DND-41 (cell line): ENCODE results near the gene MAML3.
A peak's percentile ranks its signal among the peaks of the same experiment; 100 is the strongest.

Source experiments
- ATAC-seq: fragments of 200-7000 bp; cut with Tn5 transposase; 3 replicates; pipeline ENCODE4 v1.9.1; 2021; ENCODE audit warnings: low read depth; ENCODE audit not compliant: insufficient read depth
- DNase-seq: peaks from one replicate; pipeline ENCODE4 v3.0.0-alpha.2; 2020
- H2AFZ ChIP-seq: 2 replicates; pipeline ENCODE4 v1.6.0; 2012; ENCODE audit warnings: low read depth, low read length
- H3K27ac ChIP-seq: 2 replicates; pipeline ENCODE4 v1.5.1; 2012; ENCODE audit warnings: low read length, inconsistent platforms
- H3K27me3 ChIP-seq: fragments of 200-600 bp; sonication (generic); 2 replicates; pipeline ENCODE4 v1.6.0; 2012; ENCODE audit warnings: low read length, mild to moderate bottlenecking, inconsistent platforms; ENCODE audit not compliant: insufficient read depth, poor library complexity
- H3K36me3 ChIP-seq: 2 replicates; pipeline ENCODE4 v1.5.1; 2012; ENCODE audit warnings: low read length, inconsistent platforms; ENCODE audit not compliant: insufficient read depth
- H3K4me1 ChIP-seq: 2 replicates; pipeline ENCODE4 v1.5.1; 2012; ENCODE audit warnings: mild to moderate bottlenecking, low read length; ENCODE audit not compliant: insufficient read depth
- H3K4me2 ChIP-seq: 2 replicates; pipeline ENCODE4 v1.6.0; 2012; ENCODE audit warnings: mild to moderate bottlenecking, moderate library complexity, low read length, inconsistent platforms; ENCODE audit not compliant: insufficient read depth
- H3K4me3 ChIP-seq, 2 experiments: fragments of 200-600 bp in 1 of 2; shearing (Covaris generic) in 1 of 2; 2 replicates each; pipeline ENCODE4 v1.5.1; 2012 to 2016; ENCODE audit warnings: inconsistent platforms in 2 of 2, low read length in 2 of 2, mild to moderate bottlenecking in 2 of 2, low read depth in 1 of 2, moderate library complexity in 1 of 2
- H3K79me2 ChIP-seq: 2 replicates; pipeline ENCODE4 v1.6.0; 2012; ENCODE audit warnings: low read length, inconsistent platforms; ENCODE audit not compliant: insufficient read depth
- H3K9ac ChIP-seq: 2 replicates; pipeline ENCODE4 v1.6.0; 2012; ENCODE audit warnings: low read depth, mild to moderate bottlenecking, inconsistent platforms, low read length, moderate library complexity
- H3K9me3 ChIP-seq: 2 replicates; pipeline ENCODE4 v1.5.1; 2012; ENCODE audit warnings: low read length, moderate library complexity, mild to moderate bottlenecking, inconsistent platforms; ENCODE audit not compliant: insufficient read depth, severe bottlenecking
- H4K20me1 ChIP-seq: 2 replicates; pipeline ENCODE4 v1.6.0; 2012; ENCODE audit warnings: low read length; ENCODE audit not compliant: insufficient read depth
- CTCF ChIP-seq: IDR thresholded peaks from 2 replicates; pipeline ENCODE4 v1.5.1; 2012; ENCODE audit warnings: borderline replicate concordance, low read length, moderate library complexity, mild to moderate bottlenecking; ENCODE audit not compliant: poor library complexity, severe bottlenecking; ENCODE audit errors: extremely low read depth
- EZH2 ChIP-seq: IDR thresholded peaks from 3 replicates; pipeline ENCODE4 v1.6.1; 2012; ENCODE audit warnings: borderline replicate concordance, low read depth, mild to moderate bottlenecking, moderate library complexity, low read length, inconsistent platforms; ENCODE audit not compliant: severe bottlenecking

The MAML3 gene

DNA sequence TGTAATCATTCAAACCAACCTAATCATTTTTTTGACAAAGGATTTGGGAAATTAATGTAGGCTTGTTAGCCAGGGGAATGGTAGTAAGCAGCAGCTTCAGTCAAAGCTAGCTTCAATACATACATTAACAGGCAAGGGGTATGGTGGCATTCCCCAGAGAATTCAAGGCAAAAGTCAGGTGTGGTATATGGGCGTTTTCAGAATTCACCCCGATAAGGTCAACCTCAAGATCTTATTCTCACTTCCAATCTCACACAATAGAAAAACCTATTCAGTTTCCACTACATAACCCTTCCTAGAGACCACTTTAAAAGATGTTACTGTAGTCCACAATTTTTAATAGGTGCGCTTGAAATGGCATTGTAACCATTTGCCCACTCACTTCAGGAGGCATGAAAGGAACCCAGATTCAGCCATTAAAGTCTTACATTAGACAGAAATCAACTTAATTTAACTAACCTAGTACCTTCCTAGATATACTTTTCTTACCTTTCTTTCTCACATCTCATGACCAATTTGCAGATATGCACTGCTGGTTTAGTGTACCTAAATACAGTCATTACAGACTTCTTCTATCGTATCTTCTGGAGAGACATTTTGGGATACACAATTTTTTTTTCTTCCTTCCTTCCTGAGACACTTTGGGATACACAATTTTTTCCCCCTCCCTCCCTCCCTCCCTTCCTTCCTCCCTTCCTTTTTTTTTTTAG is 34.9 kb downstream of the MAML3 start:
- H3K4me2 ChIP-seq: no peak overlapping the region
- TF ChIP-seq CTCF: no peak
- TF ChIP-seq EZH2: no peak
- no peaks in the 10 kb centered on the region for H3K36me3 ChIP-seq
- no peaks in the 10 kb centered on the region for H3K79me2 ChIP-seq
- no peaks in the 10 kb centered on the region for H3K27me3 ChIP-seq
- no peaks in the 10 kb centered on the region for H3K9me3 ChIP-seq
- H2AFZ ChIP-seq: no peak overlapping the region
- no peak overlapping the region for H3K4me3 ChIP-seq
- H3K4me1 ChIP-seq: peaks cover 28% of the 10 kb centered on the region
- DNase-seq: no peak
- no peaks in the 10 kb centered on the region for H4K20me1 ChIP-seq
- no peak overlapping the region for H3K27ac ChIP-seq
- ATAC-seq: no peak
- H3K9ac ChIP-seq: no peak overlapping the region

DNA sequence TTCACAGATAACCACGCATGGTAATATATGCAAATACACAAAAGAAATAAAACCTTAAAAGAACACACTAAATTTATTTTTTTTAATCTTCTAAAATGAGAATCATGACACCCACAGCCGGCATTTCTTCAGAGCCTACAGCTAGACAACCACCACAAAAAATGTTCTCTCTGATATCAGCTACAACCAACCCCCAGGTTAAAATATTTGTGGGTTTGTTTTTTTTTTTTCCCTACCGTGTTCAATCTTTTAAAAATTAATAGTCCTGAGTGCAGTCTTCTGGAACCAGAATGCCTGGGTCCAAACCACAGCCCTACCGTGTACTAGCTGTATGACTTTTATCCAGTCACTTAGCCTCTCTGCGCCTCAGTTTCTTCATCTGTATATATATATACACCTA is 36.0 kb downstream of the MAML3 start:
- Histone ChIP-seq H3K36me3 (no peaks in the 10 kb centered on the region), H2AFZ (no peak overlapping the region), H3K27ac (no peak overlapping the region), H3K4me2 (no peak overlapping the region), H3K9me3 (no peaks in the 10 kb centered on the region), H3K79me2 (no peaks in the 10 kb centered on the region), H4K20me1 (no peaks in the 10 kb centered on the region), H3K4me3 (no peak overlapping the region), H3K27me3 (no peaks in the 10 kb centered on the region), H3K9ac (no peak overlapping the region), H3K4me1 (peaks cover 20% of the 10 kb centered on the region)
- DNase-seq: no peak
- ATAC-seq: no peak
- TF ChIP-seq CTCF: no peak
- TF ChIP-seq EZH2: no peak

- Histone ChIP-seq H3K27ac (peak overlapping the region; percentile 69), H4K20me1 (no peaks in the 10 kb centered on the region), H3K36me3 (no peaks in the 10 kb centered on the region), H3K4me1 (peaks cover 15% of the 10 kb centered on the region), H3K27me3 (no peaks in the 10 kb centered on the region), H3K9me3 (no peaks in the 10 kb centered on the region), H2AFZ (peak overlapping the region; percentile 64), H3K9ac (0 out of 2 replicates have a peak overlapping the region, but pooled peaks have one; percentile 10), H3K4me2 (peak overlapping the region; percentile 30), H3K79me2 (no peaks in the 10 kb centered on the region), H3K4me3 (no peak overlapping the region)
- DNase-seq (peak; percentile 55), ATAC-seq (peak; percentile 97)
- TF ChIP-seq CTCF (no peak), EZH2 (no peak)
Observed at GRCh38 chr4:140116442-140117104, 37.4 kb downstream of the MAML3 start.

GRCh38 chr4:140115140-140115539 is 38.8 kb downstream of the MAML3 start:
- H4K20me1 ChIP-seq: no peaks in the 10 kb centered on the region
- no peak for TF ChIP-seq CTCF
- no peak overlapping the region for H3K27ac ChIP-seq
- H2AFZ ChIP-seq: no peak overlapping the region
- no peak overlapping the region for H3K4me3 ChIP-seq
- no peaks in the 10 kb centered on the region for H3K27me3 ChIP-seq
- H3K4me1 ChIP-seq: peaks cover 15% of the 10 kb centered on the region
- no peak overlapping the region for H3K4me2 ChIP-seq
- H3K36me3 ChIP-seq: no peaks in the 10 kb centered on the region
- no peaks in the 10 kb centered on the region for H3K9me3 ChIP-seq
- ATAC-seq (no peak), DNase-seq (no peak)
- H3K9ac ChIP-seq: no peak overlapping the region
- no peaks in the 10 kb centered on the region for H3K79me2 ChIP-seq
